HG03039 (cell line): ENCODE data around the gene ZDHHC14.
"Not testable (repeated sequence)": the region's sequence is repeated elsewhere in the genome, so short reads cannot be mapped to it uniquely, and the experiment has no call there.

ENCODE experiments used
- ATAC-seq: cut with Tn5 transposase; IDR thresholded peaks from one replicate; pipeline ENCODE4 v1.9.1; 2021; ENCODE audit warnings: mild to moderate bottlenecking, moderate library complexity; ENCODE audit not compliant: unreplicated experiment

The ZDHHC14 gene

GRCh38 chr6:157462956-157463742 lies 82.2 kb downstream of the ZDHHC14 start:
- no peak for ATAC-seq

GRCh38 chr6:157463743-157464135 lies 82.7 kb downstream of the ZDHHC14 start:
- ATAC-seq = not testable (repeated sequence)

GRCh38 chr6:157464653-157465535 lies 83.9 kb downstream of the ZDHHC14 start:
- ATAC-seq = no peak

- no peak for ATAC-seq
Observed at GRCh38 chr6:157466342-157466648, 85.3 kb downstream of the ZDHHC14 start.

GRCh38 chr6:157467339-157467738 lies 86.3 kb downstream of the ZDHHC14 start:
- not testable (repeated sequence) for ATAC-seq

GRCh38 chr6:157468054-157468453 lies 87.1 kb downstream of the ZDHHC14 start:
- ATAC-seq = no peak

GRCh38 chr6:157468574-157468973 lies 87.6 kb downstream of the ZDHHC14 start:
- no peak for ATAC-seq

- ATAC-seq = no peak
Observed at GRCh38 chr6:157469378-157469777, 88.4 kb downstream of the ZDHHC14 start.

- no peak for ATAC-seq
Observed at GRCh38 chr6:157471077-157471686, 90.2 kb downstream of the ZDHHC14 start.

GRCh38 chr6:157471895-157472686 lies 91.1 kb downstream of the ZDHHC14 start:
- ATAC-seq = no peak

- ATAC-seq = no peak
Observed at GRCh38 chr6:157476797-157477196, 95.8 kb downstream of the ZDHHC14 start.

- no peak for ATAC-seq
Observed at GRCh38 chr6:157478926-157479325, 97.9 kb downstream of the ZDHHC14 start.

- no peak for ATAC-seq
Observed at GRCh38 chr6:157479464-157480303, 98.7 kb downstream of the ZDHHC14 start.

- no peak for ATAC-seq
Observed at GRCh38 chr6:157481189-157481864, 100.3 kb downstream of the ZDHHC14 start.

- ATAC-seq = no peak
Observed at GRCh38 chr6:157481865-157482249, 100.9 kb downstream of the ZDHHC14 start.

GRCh38 chr6:157483770-157484169 lies 102.8 kb downstream of the ZDHHC14 start:
- ATAC-seq = no peak

- no peak for ATAC-seq
Observed at GRCh38 chr6:157484181-157484580, 103.2 kb downstream of the ZDHHC14 start.

- no peak for ATAC-seq
Observed at GRCh38 chr6:157486572-157486971, 105.6 kb downstream of the ZDHHC14 start.

GRCh38 chr6:157487110-157487773 lies 106.3 kb downstream of the ZDHHC14 start:
- ATAC-seq = no peak
